Measurements from ENCODE around the gene RNF150.
A peak's percentile ranks its signal among the peaks of the same experiment; 100 is the strongest.
"Not testable (repeated sequence)": the region's sequence is repeated elsewhere in the genome, so short reads cannot be mapped to it uniquely, and the experiment has no call there.

RNF150 gene

DNA sequence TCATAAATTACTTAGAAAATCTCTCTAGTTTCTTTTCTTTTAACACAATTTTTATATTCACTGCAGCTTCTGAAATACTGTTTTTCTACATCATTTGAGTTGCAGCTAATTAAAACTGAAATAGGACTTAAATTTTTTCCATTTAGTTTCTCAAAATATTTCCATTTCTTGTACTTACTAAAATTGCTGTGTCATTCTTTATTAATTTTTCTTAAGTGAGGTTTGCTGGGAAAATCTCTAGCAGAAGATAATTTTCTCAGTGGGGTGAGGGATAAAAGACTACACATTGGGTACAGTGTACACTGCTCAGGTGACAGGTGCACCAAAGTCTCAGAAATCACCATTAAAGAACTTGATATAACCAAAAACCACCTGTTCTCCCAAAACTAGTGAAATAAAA is 57.7 kb downstream of the RNF150 start:
- DNase-seq (ENCODE audit: low spot score), result no peak

DNA sequence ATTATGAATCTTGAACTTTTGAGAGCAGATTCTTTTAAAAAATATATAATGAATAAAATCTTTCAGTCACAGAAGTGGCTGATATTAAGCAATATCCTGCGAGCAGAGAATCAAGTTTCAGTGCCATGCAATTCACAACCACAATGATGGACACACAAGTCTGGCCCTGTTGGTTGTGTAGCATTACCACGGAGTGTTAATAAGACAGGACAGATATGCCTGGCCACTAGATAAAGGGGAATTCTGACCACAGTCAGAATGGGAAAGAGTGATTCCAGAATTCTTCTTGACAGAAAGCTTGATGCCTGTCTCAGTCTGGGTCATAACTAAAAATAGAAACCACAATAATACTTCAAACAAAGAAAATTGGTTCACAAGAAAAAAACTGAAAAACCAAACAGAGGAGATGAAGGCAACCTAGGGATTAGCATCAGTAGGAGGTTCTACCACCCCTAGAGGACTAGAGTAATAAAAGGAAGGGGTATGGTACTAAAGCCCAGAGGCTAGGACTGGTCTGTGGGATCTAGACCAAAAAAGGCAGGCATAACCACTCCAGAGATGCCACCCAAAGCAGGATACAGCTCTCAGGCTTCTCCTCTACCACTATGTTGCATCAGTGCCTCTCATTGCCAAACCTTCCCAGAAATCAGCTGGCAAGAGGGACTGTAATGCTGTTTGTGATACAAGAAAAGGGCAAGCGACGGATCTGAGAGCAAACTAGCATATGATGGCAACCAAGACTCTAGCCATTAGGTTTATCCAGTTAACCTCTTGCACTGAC is 59.0 kb downstream of the RNF150 start:
- no peak for DNase-seq (ENCODE audit: low spot score)

DNA sequence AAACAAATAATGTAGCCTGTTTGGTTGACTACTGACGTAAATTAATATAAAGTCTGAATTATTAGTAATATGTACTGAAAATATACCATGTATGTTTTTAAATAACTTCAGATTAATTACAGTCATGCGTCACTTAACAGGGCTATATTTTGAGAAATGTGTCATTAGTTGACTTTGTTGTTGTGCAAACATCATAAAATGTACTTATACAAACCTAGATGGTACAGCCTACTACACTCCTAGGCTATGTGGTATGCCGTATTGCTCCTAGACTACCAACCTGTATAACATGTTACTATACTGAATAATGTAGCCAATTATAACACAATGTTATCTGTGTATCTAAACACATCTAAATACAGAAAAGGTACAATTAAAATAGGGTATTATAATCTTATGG is 66.6 kb downstream of the RNF150 start:
- no peak for DNase-seq (ENCODE audit: low spot score)

DNA sequence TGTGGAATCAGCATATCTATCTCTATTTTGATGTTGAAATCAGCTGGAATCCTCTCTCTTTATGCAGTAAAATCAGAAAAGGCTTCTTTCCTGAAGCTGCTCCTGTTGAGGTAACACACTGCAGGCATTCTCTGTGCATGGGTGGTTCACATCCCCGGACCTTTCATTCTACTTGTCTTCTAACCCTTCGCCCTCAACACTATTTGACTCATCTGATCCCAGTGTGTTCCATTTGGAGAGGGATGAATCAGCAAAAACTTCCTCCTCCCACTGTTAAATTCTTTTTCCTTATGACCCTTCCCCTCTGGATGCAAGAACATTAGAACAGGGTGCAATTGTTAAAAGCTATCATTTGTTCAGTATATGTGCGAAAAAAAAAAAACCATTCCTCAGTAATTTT is 67.4 kb downstream of the RNF150 start:
- no peak for DNase-seq (ENCODE audit: low spot score)

DNA sequence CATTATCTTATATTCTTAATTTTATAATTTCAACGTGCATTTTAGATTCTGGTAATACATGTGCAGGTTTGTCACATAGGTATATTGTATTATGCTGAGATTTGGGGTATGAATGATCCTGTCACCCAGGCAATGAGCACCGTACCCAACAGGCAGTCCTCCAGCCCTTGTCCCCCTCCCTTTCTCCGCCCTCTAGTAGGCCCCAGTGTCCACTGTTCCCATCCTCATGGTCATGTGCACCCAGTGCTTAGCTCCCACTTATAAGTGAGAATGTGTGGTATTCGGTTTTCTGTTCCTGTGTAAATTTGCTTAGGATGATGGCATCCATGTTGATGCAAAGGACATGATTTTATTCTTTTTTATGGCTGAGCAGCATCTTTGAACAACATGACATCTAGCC is 70.6 kb downstream of the RNF150 start:
- DNase-seq (ENCODE audit: low spot score), result no peak

DNA sequence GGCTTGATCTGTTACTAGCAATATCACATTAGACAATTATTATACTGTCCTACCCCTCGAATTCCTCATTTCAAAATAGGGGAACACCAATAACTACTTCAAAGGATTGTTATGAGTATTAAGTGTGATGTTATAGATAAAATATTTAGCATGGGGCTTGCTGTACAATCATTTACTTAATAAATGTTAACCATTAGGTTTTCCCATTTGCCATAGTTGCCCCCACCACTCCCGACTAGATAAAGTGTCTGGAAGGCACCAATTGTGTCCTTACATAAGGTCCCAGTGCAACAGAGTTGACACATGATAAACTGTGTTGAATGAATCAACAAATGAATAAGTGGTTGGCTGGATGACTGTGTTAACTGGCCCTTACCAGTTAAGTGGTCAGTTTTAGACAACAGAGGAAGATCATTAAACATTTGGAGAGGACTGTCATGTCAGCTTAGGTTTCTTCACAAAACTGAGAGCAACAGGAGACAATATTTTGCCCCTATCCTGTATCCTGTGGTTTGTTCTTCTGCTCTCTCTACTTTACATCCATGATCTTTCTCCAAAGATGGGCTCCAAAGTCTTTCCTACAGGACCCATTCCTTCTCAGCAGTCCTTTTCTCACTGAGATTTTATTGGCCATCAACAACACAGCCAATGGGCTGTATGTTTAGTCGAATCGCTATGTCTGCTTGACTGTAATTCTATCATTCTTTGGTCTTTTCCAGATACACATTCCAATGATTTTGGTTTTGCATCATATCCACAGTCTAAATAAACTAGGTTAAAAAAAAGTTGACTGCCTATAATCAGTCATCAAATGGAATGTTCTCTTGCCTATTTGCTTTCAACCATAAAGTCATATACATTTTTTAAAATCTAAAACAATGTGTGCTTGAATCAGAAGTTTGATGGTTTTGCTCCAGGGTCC is 74.4 kb downstream of the RNF150 start:
- no peak for DNase-seq (ENCODE audit: low spot score)

DNA sequence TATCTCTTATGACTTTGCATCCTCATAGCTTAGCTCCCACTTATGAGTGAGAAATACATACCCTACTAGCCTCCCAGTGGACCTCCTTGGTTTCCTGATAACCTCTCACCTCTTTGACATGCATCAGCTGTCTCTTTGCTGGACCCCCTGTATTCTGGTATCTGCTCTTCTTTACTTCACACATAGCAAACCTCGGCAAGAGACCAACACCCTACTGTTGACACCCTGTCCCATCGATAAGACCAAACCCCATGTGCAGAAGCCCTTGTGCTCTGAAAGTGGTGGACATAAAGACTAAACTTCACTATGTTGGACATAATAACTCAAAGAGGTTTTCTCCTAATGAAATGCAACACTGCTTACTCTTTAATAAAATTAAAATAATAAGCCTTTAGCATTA is 75.7 kb downstream of the RNF150 start:
- no peak for DNase-seq (ENCODE audit: low spot score)

DNA sequence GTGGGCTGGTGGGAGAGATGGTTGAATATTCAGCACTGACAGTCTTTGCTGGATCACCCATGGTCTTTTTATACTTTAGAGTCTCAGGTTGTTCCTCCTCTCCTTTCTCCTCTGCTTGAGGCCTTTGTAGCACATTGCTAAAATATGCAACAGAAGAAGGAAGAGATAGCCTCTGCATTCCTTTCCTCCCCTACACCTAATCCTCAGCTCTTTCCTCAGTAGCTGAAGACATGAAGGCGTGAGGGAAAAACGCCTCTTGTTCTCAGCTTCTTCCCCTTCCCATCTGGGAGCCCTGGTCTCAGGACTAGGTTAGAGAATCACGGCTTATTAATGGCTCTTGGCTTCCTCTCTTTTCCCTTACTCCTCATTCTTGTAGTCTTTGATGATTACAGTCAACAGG is 76.8 kb downstream of the RNF150 start:
- DNase-seq (ENCODE audit: low spot score), result no peak

DNA sequence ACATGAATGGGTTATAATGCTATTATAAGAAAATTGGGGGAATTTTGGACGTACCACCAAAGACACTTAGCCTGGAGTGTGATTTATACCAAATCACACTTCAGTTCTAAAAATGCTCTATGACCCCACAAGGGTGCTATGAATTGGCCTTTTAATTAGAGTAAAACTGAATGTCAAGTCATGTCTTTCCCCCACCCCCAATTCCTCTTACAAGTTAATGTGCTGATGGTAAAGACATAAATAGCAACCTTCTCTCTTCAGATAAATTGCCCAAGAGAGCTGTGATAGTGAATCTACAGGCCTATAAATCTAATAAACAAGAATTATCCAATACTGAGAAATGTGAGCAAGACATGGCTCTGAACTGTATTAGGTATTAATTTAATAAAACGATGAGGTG is 78.8 kb downstream of the RNF150 start:
- no peak for DNase-seq (ENCODE audit: low spot score)

DNA sequence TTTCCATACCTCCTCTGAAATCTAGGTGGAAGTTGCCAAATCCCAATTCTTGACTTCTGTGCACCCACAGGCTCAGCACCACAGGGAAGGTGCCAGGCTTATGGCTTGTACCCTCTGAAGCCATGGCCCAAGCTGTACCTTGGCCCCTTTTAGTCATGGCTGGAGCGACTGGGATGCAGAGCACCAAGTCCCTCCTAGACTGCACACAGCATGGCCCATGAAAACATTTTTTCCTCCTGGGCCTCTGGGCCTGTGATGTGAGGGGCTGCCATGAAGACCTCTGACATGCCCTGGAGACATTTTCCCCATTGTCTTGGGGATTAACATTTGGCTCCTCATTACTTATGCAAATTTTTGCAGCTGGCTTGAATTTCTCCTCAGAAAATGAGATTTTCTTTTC is 82.3 kb downstream of the RNF150 start:
- DNase-seq (ENCODE audit: low spot score), result not testable (repeated sequence)

DNA sequence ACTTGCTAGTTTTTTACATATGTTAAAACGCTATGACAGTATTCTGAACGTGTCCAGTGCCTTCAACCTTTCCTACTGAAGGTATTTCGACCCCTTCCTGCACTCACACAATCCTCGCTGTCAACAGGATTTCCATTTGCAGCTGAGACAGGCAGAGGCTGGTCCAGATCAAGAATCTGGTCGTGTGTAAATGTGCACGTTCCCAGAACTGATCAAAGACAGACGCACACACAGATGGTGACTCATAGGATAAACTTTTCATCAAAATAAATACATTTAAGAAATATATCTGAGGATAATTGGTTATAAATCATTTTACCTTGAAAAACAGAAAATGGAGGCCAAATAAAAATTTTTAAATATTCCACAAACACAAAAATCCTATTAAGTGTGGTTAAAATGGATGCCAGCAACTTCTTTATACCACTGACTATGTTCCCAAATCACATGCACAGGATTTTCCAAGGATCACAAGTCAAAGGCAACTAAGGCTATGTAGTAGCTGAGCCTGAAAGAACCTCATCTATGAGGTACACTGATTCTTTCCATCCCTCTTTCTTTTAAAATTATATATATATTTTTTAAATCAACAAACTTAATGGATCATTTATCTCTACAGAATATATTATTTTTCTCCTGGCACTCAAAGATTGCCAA is 85.9 kb downstream of the RNF150 start:
- no peak for DNase-seq (ENCODE audit: low spot score)

DNA sequence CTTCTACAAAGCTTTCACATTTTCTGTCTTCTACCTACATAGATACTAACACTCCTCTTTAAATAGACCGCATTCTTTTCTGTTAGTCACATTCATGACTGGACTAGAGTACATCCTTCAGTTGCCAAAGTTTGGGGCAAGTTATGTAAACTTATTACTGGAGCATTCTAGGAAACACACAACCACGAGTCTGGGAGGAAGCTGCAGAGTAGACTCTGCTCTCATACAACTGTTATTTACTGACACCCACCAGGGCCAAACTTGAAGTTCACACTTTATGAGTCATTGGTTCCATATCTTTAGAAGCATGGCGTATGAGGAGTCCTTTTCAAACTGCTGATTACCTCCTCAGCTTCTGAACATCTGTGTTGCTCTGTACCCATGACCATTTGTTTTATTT is 87.0 kb downstream of the RNF150 start:
- no peak for DNase-seq (ENCODE audit: low spot score)

DNA sequence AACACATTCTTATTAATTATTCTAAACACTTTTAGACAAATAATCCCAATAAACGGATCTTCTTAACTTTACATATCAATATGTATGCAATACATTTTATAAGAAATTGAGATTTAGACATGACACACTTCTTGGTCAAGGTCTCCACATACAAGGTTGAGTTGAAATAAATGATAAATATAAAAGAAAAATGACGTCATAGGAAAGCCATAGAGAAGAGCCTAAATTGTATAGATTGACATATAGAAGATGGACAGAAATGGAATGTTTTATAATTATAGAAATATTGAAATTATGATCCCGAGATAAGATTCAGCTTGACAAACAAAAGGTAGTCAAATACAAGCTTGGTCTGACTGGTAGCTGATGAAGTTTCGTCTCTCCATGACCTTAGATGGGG is 87.4 kb downstream of the RNF150 start:
- no peak for DNase-seq (ENCODE audit: low spot score)

DNA sequence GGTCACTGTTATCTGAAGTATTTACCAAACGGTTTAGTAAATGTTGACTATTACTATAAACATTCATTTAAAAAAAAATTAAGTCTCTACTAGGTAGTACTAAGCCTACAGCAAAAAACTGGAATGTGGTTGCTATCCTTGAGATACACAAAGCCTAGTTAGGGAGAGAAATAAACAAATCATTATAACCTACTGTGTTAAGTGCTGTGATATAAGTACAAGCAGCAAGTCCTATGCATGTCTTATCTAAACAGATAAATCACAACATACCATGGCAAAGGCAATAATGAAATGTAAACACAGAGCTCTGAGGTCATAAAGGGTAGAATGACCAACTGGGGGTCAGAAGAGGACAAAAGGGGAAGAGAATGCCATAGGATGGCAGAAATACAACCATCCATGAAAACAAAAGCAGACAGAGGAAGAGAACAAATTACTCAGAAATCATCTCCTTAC is 92.2 kb downstream of the RNF150 start:
- peak; percentile 6 for DNase-seq (ENCODE audit: low spot score)

DNA sequence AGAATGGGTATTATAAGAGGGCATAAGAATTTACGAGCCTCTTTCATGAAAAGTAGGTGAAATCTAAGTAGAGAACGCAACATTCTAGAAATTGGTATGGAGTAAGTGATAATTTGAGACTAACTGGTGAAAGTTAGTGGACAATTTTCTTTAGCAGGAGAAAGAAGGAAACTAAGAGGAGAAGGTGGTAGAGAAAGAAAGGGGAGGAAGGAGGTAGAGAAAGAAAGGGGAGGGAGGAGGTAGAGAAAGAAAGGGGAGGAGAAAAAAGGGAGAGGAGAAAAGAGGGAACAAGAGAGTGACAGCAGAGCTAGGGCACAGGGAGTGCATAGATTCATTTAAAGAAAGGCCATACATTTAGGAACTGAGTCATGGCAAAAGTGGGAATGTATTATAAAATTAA is 94.1 kb downstream of the RNF150 start:
- no peak for DNase-seq (ENCODE audit: low spot score)

DNA sequence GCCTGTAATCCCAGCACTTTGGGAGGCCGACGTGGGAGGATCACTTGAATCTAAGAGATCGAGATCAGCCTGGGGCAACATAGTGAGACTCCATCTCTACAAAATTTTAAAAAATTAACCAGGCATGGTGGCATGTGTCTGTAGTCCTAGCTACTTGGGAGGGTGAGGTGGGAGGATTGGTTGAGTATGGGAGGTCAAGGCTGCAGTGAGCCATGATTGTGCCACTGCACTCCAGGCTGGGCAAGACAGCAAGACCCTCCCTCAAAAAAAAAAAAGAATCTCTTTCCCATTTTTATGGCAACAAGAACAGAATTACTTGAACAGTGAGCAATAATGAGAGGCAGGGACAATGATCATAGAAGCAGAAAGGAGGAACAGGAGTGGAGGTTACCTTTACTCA is 94.8 kb downstream of the RNF150 start:
- DNase-seq (ENCODE audit: low spot score), result no peak

DNA sequence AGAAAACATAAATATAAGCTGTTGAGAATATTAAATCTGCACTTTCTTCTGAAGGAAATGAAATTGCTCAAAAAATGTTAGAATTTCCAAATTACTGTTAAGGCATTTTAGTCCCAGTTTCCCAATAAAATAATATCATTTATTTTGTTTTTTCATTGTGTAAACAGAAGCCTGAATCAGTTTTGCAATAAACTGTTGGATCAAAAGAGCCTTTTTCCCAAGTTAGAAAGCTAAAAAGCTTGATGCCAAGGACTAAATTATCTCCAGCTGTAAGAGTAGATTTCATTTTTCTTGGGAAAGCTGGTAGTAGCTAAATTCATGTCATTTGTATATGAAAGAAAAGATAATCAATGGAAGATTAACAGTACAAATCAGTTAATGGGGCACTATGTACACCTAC is 95.8 kb downstream of the RNF150 start:
- DNase-seq (ENCODE audit: low spot score), result no peak

DNA sequence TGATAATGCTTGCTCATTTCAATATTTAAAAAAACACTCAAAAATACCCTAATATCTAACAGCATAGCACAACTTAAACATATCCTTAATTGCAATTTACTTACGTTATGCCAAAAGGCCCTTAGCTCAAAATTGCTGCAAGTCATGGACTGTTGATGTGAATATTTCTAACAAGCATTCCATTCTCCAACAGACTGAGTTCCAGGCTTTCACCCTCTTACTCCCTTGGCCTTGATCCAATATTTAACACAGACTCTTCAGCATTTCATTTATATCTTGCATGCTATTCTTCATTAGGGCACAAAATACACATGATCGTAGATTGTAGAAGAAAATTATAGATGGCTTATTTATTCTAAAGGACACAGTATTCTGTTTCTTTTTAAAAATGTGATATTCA is 96.5 kb downstream of the RNF150 start:
- no peak for DNase-seq (ENCODE audit: low spot score)

DNA sequence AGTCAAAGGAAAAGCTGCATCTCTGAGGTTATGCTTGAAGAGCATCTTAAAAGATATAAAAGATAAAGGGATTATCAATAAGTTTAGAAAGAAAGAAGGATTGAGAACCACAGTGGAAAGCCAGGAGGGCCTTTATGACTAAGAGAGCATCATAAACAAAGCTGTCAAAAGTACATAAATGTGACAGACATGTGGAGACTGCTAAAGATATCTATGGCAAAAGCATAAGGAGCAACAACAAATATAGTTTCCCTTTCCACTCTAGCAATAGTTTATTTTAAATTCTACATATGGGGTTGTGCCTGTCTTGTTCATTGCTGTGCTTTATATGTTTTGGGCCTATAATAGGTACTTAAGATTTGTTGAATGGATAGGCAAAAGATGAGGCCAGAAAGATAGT is 97.3 kb downstream of the RNF150 start:
- no peak for DNase-seq (ENCODE audit: low spot score)

DNA sequence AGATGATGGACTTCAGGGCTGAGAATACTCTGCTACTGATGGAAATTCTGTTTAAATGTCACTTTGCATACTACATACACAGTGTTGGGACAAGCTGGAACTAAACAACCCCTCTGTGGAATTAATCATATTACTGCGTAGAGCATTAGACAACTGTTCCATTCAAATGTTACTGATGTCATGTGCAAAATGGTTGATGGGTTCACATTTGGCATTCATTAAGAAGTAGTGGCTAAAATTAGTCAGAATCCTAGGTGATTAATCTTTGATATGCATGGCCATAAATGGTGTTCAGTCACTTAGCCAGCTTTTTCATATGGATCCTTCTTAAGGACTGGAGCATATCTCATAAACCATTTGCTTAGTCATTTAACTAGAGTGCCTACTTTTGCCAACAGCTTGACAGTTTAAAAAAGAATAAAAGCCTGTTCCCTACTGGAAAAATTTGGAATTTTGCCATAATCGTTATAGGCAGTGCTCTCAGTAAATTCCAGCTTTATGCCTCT is 105.2 kb downstream of the RNF150 start:
- no peak for DNase-seq (ENCODE audit: low spot score)

DNA sequence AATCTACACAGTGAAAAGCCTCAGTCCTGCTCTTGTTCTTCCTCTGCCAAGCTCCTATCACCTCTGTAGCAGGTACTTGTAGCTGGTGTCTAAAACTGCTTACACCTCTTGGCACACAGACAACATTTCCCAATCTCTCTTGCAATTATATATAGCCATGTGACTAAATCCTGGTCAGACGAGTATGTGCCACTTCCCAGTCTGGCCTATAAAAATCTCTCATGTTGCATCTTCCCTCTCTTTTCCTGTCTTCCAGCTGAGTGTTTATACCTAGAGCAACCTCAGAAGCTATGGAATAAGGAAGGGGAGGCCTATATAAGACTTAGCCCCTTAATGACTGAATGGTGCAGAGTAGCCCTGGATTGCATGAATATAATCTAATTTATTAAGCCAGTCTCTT is 105.8 kb downstream of the RNF150 start:
- DNase-seq (ENCODE audit: low spot score), result no peak

DNA sequence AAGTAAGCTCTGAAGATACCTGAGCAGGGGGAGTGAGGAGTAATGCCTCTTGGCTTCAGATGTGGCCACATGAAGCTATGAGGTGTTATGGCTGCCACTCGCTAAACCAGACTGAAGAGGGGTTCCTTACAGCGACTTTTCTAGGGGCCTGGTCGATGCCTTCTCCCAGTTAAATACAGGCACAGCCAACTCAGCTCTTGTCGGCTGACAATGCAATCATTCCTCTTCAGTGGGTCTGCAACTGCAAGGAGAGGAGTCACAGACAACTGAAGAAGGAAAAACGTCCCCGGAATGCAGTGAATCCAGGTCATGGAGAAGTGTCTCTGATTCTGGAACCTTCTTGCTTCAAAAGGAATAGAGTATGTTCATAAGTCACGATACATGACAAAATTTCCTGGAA is 106.4 kb downstream of the RNF150 start:
- no peak for DNase-seq (ENCODE audit: low spot score)

DNA sequence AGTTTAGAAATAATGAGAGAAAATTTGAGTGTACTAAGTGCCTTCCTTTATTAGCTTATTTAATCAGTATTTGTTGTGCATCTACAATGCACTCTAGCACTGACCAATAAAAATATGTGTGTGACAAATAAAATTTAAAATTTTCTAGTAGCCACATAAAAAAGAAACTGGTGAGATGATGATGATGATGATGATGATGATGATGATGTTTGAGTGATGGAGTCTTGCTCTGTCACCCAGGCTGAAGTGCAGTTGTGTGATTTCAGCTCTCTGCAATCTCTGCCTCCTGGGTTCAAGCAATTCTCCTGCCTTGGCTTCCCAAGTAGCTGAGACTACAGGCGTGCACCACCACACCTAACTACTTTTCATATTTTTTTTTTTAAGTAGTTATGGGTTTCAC is 110.2 kb downstream of the RNF150 start:
- DNase-seq (ENCODE audit: low spot score), result no peak
